RPMI8226 (cell line): ENCODE results near the gene ABLIM2.
"Not testable (repeated sequence)": the region's sequence is repeated elsewhere in the genome, so short reads cannot be mapped to it uniquely, and the experiment has no call there.

Experiments used
- DNase-seq: peaks from one replicate; pipeline ENCODE4 v3.0.0-alpha.2; 2015

Gene ABLIM2

GRCh38 chr4:8155660-8156421 lies 2.8 kb downstream of the ABLIM2 start:
- DNase-seq: no peak

- no peak for DNase-seq
These were observed 3.6 kb downstream of the ABLIM2 start for GRCh38 chr4:8155048-8155447.

- DNase-seq: no peak
These were observed 5.2 kb downstream of the ABLIM2 start for GRCh38 chr4:8153441-8153840.

GRCh38 chr4:8152865-8153257 lies 5.8 kb downstream of the ABLIM2 start:
- DNase-seq: no peak

- no peak for DNase-seq
These were observed 6.3 kb downstream of the ABLIM2 start for GRCh38 chr4:8152090-8152864.

GRCh38 chr4:8151165-8151650 lies 7.4 kb downstream of the ABLIM2 start:
- no peak for DNase-seq

GRCh38 chr4:8150152-8151090 lies 8.2 kb downstream of the ABLIM2 start:
- no peak for DNase-seq

- DNase-seq: no peak
These were observed 8.9 kb downstream of the ABLIM2 start for GRCh38 chr4:8149664-8150063.

GRCh38 chr4:8148785-8149435 lies 9.7 kb downstream of the ABLIM2 start:
- no peak for DNase-seq

- no peak for DNase-seq
These were observed 10.5 kb downstream of the ABLIM2 start for GRCh38 chr4:8148159-8148558.

GRCh38 chr4:8147231-8147970 lies 11.2 kb downstream of the ABLIM2 start:
- DNase-seq: no peak

- DNase-seq: no peak
These were observed 12.5 kb downstream of the ABLIM2 start for GRCh38 chr4:8146157-8146556.

- DNase-seq: peak; percentile 12
These were observed 14.3 kb downstream of the ABLIM2 start for GRCh38 chr4:8144359-8144758.

- DNase-seq: no peak
These were observed 15.0 kb downstream of the ABLIM2 start for GRCh38 chr4:8143392-8144140.

GRCh38 chr4:8142556-8142955 lies 16.1 kb downstream of the ABLIM2 start:
- DNase-seq: no peak

GRCh38 chr4:8141935-8142334 lies 16.7 kb downstream of the ABLIM2 start:
- no peak for DNase-seq

GRCh38 chr4:8140915-8141314 lies 17.7 kb downstream of the ABLIM2 start:
- no peak for DNase-seq

- not testable (repeated sequence) for DNase-seq
These were observed 18.9 kb downstream of the ABLIM2 start for GRCh38 chr4:8139726-8140125.

GRCh38 chr4:8136972-8137710 lies 21.5 kb downstream of the ABLIM2 start:
- DNase-seq: no peak

- DNase-seq: no peak
These were observed 22.1 kb downstream of the ABLIM2 start for GRCh38 chr4:8136529-8136928.
